ENCODE measurements around the gene GOLT1B.
A peak's percentile ranks its signal among the peaks of the same experiment; 100 is the strongest.

The GOLT1B gene

DNA sequence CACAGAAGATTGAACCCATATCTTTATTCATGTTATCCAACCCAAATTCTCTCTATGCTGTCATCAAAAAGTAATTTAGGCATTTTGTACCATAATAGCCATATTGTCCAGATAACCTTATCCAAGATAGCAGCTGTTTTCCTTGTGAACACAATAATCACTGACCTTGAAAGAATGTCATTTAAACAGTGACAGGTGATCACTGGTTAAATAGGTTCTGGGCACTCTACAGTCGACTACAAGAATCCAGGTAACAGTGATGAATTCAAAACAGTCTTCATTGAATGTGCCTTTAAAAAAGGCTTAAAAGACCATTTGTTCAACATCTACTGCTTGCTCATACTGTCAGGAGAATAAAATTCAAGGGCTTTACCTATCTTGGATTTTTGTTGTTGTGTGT is 20.0 kb downstream of the GOLT1B start:
- DNase-seq (ENCODE audit: low spot score), result no peak
- TF ChIP-seq, protein P1, sequence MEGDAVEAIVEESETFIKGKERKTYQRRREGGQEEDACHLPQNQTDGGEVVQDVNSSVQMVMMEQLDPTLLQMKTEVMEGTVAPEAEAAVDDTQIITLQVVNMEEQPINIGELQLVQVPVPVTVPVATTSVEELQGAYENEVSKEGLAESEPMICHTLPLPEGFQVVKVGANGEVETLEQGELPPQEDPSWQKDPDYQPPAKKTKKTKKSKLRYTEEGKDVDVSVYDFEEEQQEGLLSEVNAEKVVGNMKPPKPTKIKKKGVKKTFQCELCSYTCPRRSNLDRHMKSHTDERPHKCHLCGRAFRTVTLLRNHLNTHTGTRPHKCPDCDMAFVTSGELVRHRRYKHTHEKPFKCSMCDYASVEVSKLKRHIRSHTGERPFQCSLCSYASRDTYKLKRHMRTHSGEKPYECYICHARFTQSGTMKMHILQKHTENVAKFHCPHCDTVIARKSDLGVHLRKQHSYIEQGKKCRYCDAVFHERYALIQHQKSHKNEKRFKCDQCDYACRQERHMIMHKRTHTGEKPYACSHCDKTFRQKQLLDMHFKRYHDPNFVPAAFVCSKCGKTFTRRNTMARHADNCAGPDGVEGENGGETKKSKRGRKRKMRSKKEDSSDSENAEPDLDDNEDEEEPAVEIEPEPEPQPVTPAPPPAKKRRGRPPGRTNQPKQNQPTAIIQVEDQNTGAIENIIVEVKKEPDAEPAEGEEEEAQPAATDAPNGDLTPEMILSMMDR (IDR thresholded peaks at IDR 0.05), result no peak
- Histone ChIP-seq H3K27ac (no peak overlapping the region), H3K4me3 (no peak overlapping the region)

DNA sequence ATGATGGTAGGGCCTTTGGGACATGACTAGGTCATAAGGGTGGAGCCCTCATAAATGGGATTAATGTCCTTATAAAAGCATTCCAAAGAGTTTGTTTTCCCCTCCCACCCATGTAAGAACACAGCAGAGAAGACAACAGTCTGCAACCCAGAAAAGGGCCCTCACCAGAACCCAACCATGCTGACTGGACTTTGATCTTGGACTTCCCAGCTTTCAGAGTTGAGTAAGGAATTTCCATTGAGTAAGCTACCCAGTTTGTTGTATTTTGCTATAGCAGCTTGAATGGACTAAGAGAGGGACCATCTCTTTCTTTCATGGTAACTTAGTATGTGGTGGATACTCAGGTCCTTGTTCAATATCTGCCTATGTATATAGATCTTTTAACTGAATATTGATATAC is 21.6 kb downstream of the GOLT1B start:
- DNase-seq (ENCODE audit: low spot score), result no peak
- TF ChIP-seq, protein P1 (IDR thresholded peaks at IDR 0.05), result no peak
- H3K4me3 ChIP-seq, result no peak overlapping the region
- no peak overlapping the region for H3K27ac ChIP-seq

DNA sequence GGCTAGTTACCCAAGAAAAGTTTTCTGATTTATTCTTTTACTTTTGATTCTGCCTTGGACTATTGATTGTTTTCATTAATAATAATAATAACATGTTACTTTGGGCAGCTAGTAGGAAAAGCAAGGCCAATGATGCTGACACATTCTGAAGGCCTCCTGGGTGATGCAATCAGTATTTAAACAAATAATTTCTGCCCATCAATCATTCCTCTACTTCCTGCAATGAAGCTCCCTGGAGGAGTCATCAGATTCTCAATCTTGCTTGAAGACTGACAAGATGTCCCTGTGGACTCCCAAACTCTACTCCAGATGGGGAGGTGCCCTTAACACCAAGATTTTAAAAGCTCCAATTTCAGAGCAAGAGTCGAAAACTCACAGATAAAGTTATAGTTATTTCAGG is 24.5 kb downstream of the GOLT1B start, which contains the start of gene SPX:
Gene SPX (plus strand): TSS at position 244 of the 400 bp plus-strand sequence. CDS start 177 bp downstream, outside the sequence.
- no peak within 1 kb of the TSS for H3K27ac ChIP-seq
- TF ChIP-seq, protein P1 (IDR thresholded peaks at IDR 0.05), result no peak
- peak within 1 kb of the TSS; percentile 78 for H3K4me3 ChIP-seq
- no peak for DNase-seq (ENCODE audit: low spot score)

DNA sequence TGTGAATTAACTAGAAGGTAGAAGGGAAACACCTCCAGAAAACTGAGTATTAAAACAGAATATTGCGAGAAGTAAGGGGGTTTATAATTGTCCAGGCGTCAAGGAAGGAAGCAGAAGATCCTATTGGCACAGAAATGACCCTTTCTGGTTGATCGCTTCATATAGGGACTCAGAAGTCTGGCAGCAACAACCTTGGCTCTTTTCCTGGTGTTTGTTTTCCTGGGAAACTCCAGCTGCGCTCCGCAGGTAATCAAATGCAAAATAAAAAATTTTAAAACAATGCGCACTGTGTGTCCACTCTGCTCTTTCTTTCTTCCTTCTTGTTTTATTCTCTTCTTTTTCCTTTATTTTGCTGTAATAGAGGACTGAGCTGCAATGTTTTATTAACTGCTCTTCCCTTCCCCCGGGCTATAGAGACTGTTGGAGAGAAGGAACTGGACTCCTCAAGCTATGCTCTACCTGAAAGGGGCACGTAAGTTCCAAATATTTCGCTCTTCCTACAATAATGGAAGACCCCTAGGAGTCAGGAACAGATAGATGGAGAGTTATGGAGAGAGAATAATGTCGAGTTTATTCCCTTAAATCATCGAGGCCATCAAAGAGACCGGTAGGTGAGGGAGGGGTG is 25.2 kb downstream of the GOLT1B start:
- Histone ChIP-seq H3K4me3 (peak overlapping the region; percentile 78), H3K27ac (no peak overlapping the region)
- TF ChIP-seq, protein P1 (IDR thresholded peaks at IDR 0.05), result no peak
- no peak for DNase-seq (ENCODE audit: low spot score)

DNA sequence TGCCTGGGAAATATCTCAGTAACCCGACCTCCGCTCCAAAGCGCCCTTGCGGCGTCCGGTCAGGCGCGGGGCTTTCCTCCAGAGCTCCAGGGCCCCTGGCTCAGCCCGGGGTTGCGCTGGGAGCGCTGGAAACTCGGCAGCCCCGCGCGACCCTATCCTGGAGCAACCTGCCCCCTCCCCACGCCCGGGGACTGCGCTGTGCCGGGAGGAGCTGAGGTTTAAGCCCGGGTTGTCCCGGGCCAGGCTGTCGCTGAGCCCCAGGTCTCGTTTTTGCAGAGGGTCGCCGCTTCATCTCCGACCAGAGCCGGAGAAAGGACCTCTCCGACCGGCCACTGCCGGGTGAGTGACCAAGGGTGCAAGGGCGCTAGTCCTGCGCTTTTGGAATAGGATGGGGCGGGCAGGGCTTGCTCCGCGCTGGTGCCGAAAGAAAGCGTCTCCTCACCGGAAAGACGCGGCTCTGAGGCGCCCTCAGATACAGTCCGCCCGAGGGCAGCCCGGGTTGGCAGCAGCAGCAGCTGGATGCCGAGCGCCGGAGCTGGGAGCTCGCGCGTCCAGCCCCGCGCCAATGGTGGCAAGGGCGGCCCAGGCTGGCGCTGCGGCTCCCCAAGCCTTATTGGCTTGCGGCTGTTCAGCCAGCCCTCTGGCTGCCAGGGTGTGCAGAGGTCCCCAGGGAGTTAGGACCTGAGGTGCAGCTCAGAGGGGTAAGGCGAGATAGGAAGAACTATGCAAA is 26.0 kb downstream of the GOLT1B start:
- H3K4me3 ChIP-seq, result peak overlapping the region; percentile 78
- peak overlapping the region in 1 of 2 donors; percentile 17 for H3K27ac ChIP-seq
- DNase-seq (ENCODE audit: low spot score), result no peak
- TF ChIP-seq, protein P1 (IDR thresholded peaks at IDR 0.05), result no peak

DNA sequence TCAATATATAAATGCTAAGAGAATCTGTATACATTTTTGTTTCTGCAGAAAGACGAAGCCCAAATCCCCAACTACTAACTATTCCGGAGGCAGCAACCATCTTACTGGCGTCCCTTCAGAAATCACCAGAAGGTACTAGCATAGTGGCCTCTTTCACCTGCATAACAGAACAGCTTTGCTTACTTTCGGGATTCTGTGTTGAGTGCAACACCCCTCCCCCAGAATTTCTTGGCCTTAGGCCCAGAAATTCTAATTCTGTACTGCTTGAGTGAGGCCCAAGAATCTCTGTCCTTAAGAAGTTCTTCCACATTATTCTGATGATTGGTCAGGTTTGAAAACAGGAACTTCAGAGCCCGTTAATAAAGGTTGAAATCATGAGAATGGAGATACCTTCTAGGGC is 27.4 kb downstream of the GOLT1B start:
- TF ChIP-seq, protein P1 (IDR thresholded peaks at IDR 0.05), result no peak
- no peak overlapping the region for H3K4me3 ChIP-seq
- DNase-seq (ENCODE audit: low spot score), result no peak
- no peak overlapping the region for H3K27ac ChIP-seq

DNA sequence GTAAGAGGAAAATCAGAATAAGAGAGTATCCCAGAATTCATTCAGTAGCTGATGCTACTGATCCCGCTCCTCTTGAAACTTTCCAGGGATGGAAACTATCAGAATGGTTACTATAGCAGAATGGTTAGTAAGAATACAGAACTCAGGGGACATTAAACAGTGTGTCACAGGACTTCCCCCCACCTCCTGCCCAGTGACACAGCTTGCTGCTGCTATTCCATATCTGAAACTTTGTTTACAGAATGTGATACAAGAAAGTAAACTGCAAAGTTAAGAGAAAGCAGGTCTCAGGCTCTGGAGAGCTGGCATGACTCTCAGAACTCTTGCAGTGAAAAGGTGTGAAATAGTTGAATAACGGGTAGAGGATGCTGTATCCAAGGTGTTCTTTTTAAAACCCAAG is 27.9 kb downstream of the GOLT1B start:
- Histone ChIP-seq H3K27ac (no peak overlapping the region), H3K4me3 (no peak overlapping the region)
- DNase-seq (ENCODE audit: low spot score), result no peak
- TF ChIP-seq, protein P1 (IDR thresholded peaks at IDR 0.05), result no peak

Data from coronary artery (tissue), 2 donors.